Left ventricle myocardium superior (tissue), 1 donor: ENCODE data around the gene SLC36A1. TPM values are rescaled to one million over a fixed set of nuclear protein-coding genes. Genes with fewer than 3 reads are reported as not detected.

Source experiments
- ATAC-seq: fragments of 200-7000 bp; cut with Tn5 transposase; one replicate; pipeline ENCODE4 v1.9.1; 2020; ENCODE audit warnings: mild to moderate bottlenecking, moderate library complexity
- DNase-seq: peaks from one replicate; pipeline ENCODE4 v3.0.0-alpha.2; 2020
- intact Hi-C: fragments of 100-400 bp; cut with micrococcal nuclease; formaldehyde crosslinking; loops from one replicate; pipeline ENCODE4 v1.11.0; 2022
- total RNA-seq: library from RNA; stranded (reverse); fragmentation: NEBNext Ultra II Directional; extraction: Animal tissue kit (Norgen Biotek cat#: 25700); gene quantifications from one replicate; pipeline ENCODE4 v1.2.1, GENCODE V29; 2021
- donor health status: DM: no; HTN: yes; CAD: no; lungs with severe emphysema.

The SLC36A1 gene
- total RNA-seq, 1 donor from 2014 or later = 4.1 TPM

- intact Hi-C loops = loop anchor here (5.0 to 10.0 kb wide), 2 partner anchors 202 to 295 kb away; no protein-coding TSS in a partner anchor
These were observed 2.4 kb downstream of the SLC36A1 start for GRCh38 chr5:151449839-151450238.

GRCh38 chr5:151450605-151451004 lies 3.2 kb downstream of the SLC36A1 start:
- intact Hi-C loops = no loop called here
- DNase-seq (no peak), ATAC-seq (no peak)

More at GRCh38 chr5:151449839-151450238, 2.4 kb downstream of the SLC36A1 start:
- ATAC-seq (no peak), DNase-seq (no peak)

GRCh38 chr5:151451626-151452520 lies 4.5 kb downstream of the SLC36A1 start:
- intact Hi-C loops = no loop called here
- DNase-seq = no peak
- no peak for ATAC-seq

- intact Hi-C loops = no loop called here
- peak; percentile 35 for DNase-seq
These were observed 6.8 kb downstream of the SLC36A1 start for GRCh38 chr5:151454166-151454565.

GRCh38 chr5:151454889-151455288 lies 7.5 kb downstream of the SLC36A1 start:
- intact Hi-C loops = no loop called here
- no peak for DNase-seq
- no peak for ATAC-seq

More at GRCh38 chr5:151454166-151454565, 6.8 kb downstream of the SLC36A1 start:
- peak; percentile 93 for ATAC-seq

- no peak for ATAC-seq
- no peak for DNase-seq
- intact Hi-C loops = no loop called here
These were observed 9.0 kb downstream of the SLC36A1 start for GRCh38 chr5:151456321-151456940.

GRCh38 chr5:151458314-151458713 lies 10.9 kb downstream of the SLC36A1 start:
- no peak for ATAC-seq
- intact Hi-C loops = no loop called here
- no peak for DNase-seq

GRCh38 chr5:151459680-151460324 lies 12.4 kb downstream of the SLC36A1 start:
- intact Hi-C loops = no loop called here
- ATAC-seq = no peak
- no peak for DNase-seq

- no peak for ATAC-seq
- intact Hi-C loops = no loop called here
- DNase-seq = no peak
These were observed 13.9 kb downstream of the SLC36A1 start for GRCh38 chr5:151461312-151461711.

GRCh38 chr5:151463137-151464029 lies 16.0 kb downstream of the SLC36A1 start:
- ATAC-seq (no peak), DNase-seq (no peak)
- intact Hi-C loops = no loop called here

GRCh38 chr5:151464101-151464500 lies 16.7 kb downstream of the SLC36A1 start:
- DNase-seq (no peak), ATAC-seq (no peak)
- intact Hi-C loops = no loop called here

GRCh38 chr5:151465476-151465875 lies 18.1 kb downstream of the SLC36A1 start:
- intact Hi-C loops = no loop called here
- ATAC-seq (no peak), DNase-seq (no peak)

- no peak for ATAC-seq
- DNase-seq = no peak
- intact Hi-C loops = no loop called here
These were observed 20.2 kb downstream of the SLC36A1 start for GRCh38 chr5:151467576-151467975.

GRCh38 chr5:151469386-151469785 lies 22.0 kb downstream of the SLC36A1 start:
- intact Hi-C loops = no loop called here
- no peak for DNase-seq
- no peak for ATAC-seq

GRCh38 chr5:151469992-151470391 lies 22.6 kb downstream of the SLC36A1 start:
- DNase-seq (no peak), ATAC-seq (no peak)
- intact Hi-C loops = no loop called here

GRCh38 chr5:151470439-151470838 lies 23.0 kb downstream of the SLC36A1 start:
- ATAC-seq = no peak
- intact Hi-C loops = no loop called here
- no peak for DNase-seq

- ATAC-seq (no peak), DNase-seq (no peak)
- intact Hi-C loops = no loop called here
These were observed 23.9 kb downstream of the SLC36A1 start for GRCh38 chr5:151471276-151471675.

- ATAC-seq = no peak
- intact Hi-C loops = no loop called here
- DNase-seq = no peak
These were observed 27.4 kb downstream of the SLC36A1 start for GRCh38 chr5:151474799-151475198.

GRCh38 chr5:151475388-151475787 lies 28.0 kb downstream of the SLC36A1 start:
- ATAC-seq (no peak), DNase-seq (no peak)
- intact Hi-C loops = no loop called here
